Sigmoid colon (tissue), 7 donors: ENCODE measurements around the gene C1QL2. TPM values are rescaled to one million over a fixed set of nuclear protein-coding genes. Genes with fewer than 3 reads are reported as not detected.

ENCODE experiments used
- DNase-seq: peaks from one replicate; pipeline ENCODE4 v3.0.0-alpha.2; 2019
- H3K27ac ChIP-seq, 4 donors: fragments of 200-600 bp; sonication (generic); one replicate each; pipeline ENCODE4 v1.5.1; 2016 to 2019; ENCODE audit warnings: mild to moderate bottlenecking in 1 of 4
- H3K27me3 ChIP-seq, 3 donors: fragments of 200-600 bp; sonication (generic); one replicate each; pipeline ENCODE4 v1.5.1; 2019; ENCODE audit warnings: mild to moderate bottlenecking in 1 of 3
- H3K36me3 ChIP-seq, 4 donors: fragments of 200-600 bp; sonication (generic); one replicate each; pipeline ENCODE4 v1.5.1; 2016 to 2019
- H3K4me1 ChIP-seq, 4 donors: fragments of 200-600 bp; sonication (generic); one replicate each; pipeline ENCODE4 v1.5.1; 2017 to 2019
- H3K4me3 ChIP-seq, 4 donors: fragments of 200-600 bp; sonication (generic); one replicate each; pipeline ENCODE4 v1.5.1; 2017 to 2019; ENCODE audit warnings: mild to moderate bottlenecking in 2 of 4, moderate library complexity in 1 of 4
- H3K9me3 ChIP-seq, 4 donors: fragments of 200-600 bp in 3 of 4; sonication (generic) in 3 of 4; one replicate each; pipeline versions ENCODE4 v1.5.1 to v1.6.1; 2013 to 2019
- EP300 ChIP-seq, 4 donors: sonication (generic); formaldehyde crosslinking; IDR thresholded peaks; one replicate each; pipeline ENCODE4 v1.6.1; 2017; ENCODE audit warnings: antibody characterized with exemption in 4 of 4
- POLR2A ChIP-seq, 2 donors: fragments of 450-650 bp; IDR thresholded peaks; one replicate each; pipeline ENCODE4 v1.6.1; 2016; ENCODE audit warnings: antibody characterized with exemption in 2 of 2, mild to moderate bottlenecking in 2 of 2, moderate library complexity in 2 of 2
- POLR2AphosphoS5 ChIP-seq, 4 donors: sonication (generic); formaldehyde crosslinking; IDR thresholded peaks; one replicate each; pipeline ENCODE4 v1.6.1; 2017; ENCODE audit warnings: antibody characterized with exemption in 4 of 4
- WGBS, 2 donors: extraction: QIAGEN DNeasy Blood & Tissue Kit; methylation state at CpG; one replicate each; pipeline ENCODE4 v1.1.7; 2013; 5-methylcytosine and 5-hydroxymethylcytosine counted together
- intact Hi-C: fragments of 100-400 bp; cut with DNase I; formaldehyde crosslinking; loops from one replicate; pipeline ENCODE4 v1.15.1; 2023
- polyA plus RNA-seq, 3 donors: library from polyadenylated mRNA; stranded (reverse); fragments of 200-250 nt; gene quantifications; one replicate each; pipeline ENCODE4 v1.2.3, GENCODE V29; 2013
- total RNA-seq, 4 donors: library from RNA; depleted of rRNA; stranded (reverse); fragments of >200 nt; gene quantifications; one replicate each; pipeline ENCODE4 v1.1.0, GENCODE V29; 2016
- TF ChIP-seq, protein P1 (sequence below), 4 experiments: fragments of 450-650 bp in 3 of 4; fragments of 200-600 bp in 1 of 4; IDR thresholded peaks; one replicate each; pipeline ENCODE4 v1.5.1; 2016 to 2019; ENCODE audit warnings: antibody characterized with exemption in 4 of 4, mild to moderate bottlenecking in 3 of 4, moderate library complexity in 2 of 4
- donor health status: healthy with polysubstance abuse.
- donor health status: Bipolar disorder and iron deficiency.
- donor health status: healthy.

The C1QL2 gene
- not detected for total RNA-seq
- not detected for polyA plus RNA-seq

DNA sequence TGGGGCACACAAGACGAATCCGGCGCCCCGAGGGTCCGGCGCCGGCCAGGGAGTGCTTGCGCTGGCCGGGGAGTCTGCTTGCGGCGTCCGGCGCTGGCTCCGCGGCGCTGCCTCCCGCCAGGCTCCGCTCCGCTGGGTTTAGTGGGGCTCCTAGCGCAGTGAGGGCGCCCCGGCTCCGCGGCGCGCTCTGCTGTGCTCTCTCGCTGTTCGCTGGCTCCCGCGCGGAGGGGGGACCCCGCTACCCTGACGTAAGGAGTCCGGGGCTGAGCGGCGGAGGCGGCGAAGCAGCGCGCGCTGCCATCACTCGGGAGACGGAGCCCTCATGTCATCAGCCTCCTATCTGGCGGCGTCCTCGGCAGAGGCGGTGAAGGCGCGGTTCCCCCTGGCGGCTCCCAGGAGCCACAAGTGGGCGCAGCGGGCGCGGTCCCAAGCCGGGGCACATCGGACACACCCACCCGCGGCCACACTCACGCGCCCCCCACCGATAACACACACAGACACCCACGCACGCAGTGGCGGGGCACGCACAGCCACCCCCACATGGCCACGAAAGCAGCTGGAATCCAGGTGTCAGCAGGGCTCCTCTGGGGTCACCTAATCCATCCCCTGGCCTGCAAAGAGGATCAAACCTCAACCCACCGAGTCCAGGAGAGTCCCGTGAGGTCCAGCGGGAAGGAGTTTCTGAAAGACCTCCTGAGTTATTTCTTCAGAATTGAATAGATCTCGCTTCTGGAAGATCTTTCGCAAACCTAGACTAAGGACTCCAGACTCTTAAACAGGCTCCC, at the start of gene C1QL2:
Gene C1QL2, minus strand, starts transcription at position 189 of the 785 bp plus-strand sequence. CDS start 482 bp downstream, outside the sequence.
- H3K9me3 ChIP-seq, result no peaks in the 10 kb centered on the region
- DNase-seq, result no peak
- H3K27me3 ChIP-seq, result peaks cover 21 to 80% (median 61%) of the 10 kb centered on the region in 3 donors
- TF ChIP-seq, protein P1, sequence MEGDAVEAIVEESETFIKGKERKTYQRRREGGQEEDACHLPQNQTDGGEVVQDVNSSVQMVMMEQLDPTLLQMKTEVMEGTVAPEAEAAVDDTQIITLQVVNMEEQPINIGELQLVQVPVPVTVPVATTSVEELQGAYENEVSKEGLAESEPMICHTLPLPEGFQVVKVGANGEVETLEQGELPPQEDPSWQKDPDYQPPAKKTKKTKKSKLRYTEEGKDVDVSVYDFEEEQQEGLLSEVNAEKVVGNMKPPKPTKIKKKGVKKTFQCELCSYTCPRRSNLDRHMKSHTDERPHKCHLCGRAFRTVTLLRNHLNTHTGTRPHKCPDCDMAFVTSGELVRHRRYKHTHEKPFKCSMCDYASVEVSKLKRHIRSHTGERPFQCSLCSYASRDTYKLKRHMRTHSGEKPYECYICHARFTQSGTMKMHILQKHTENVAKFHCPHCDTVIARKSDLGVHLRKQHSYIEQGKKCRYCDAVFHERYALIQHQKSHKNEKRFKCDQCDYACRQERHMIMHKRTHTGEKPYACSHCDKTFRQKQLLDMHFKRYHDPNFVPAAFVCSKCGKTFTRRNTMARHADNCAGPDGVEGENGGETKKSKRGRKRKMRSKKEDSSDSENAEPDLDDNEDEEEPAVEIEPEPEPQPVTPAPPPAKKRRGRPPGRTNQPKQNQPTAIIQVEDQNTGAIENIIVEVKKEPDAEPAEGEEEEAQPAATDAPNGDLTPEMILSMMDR (IDR thresholded peaks at IDR 0.05), result no peak
- no peak for TF ChIP-seq POLR2AphosphoS5 (IDR thresholded peaks at IDR 0.05)
- TF ChIP-seq EP300 (IDR thresholded peaks at IDR 0.05), result no peak
- TF ChIP-seq POLR2A (IDR thresholded peaks at IDR 0.05), result no peak
- H3K36me3 ChIP-seq, result no peaks in the 10 kb centered on the region
- H3K27ac ChIP-seq, result no peak within 1 kb of the TSS
- 4 to 12% methylated on average over 71 of the region's 71 CpGs for WGBS, 2 donors
- H3K4me3 ChIP-seq, result no peak within 1 kb of the TSS
- intact Hi-C loops, result no loop called here
- peaks cover 0 to 11% (median 8%) of the 10 kb centered on the region in 4 donors for H3K4me1 ChIP-seq

DNA sequence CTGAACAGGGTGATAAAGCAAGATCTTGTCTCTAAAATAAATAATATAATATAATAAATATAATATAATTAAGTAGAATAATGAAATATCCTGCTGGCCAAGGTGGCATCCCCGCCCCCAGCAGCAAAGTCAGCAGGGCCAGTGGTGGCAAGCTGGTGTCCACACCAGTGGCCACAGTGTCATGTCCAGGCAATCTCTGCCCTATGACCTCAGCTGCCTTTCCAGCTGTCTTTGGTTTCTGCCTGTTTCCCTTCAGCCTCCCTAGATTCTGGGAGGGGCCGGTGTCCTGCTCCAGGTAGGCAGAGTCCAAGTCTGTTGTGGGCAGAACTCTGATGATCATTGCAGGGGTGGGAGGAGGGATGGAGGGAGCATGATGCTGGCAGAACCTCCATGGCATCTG, 48.9 kb upstream of the C1QL2 start:
- WGBS, 2 donors, result 64 to 66% methylated on average over 2 of the region's 2 CpGs
- no peaks in the 10 kb centered on the region for H3K4me1 ChIP-seq

DNA sequence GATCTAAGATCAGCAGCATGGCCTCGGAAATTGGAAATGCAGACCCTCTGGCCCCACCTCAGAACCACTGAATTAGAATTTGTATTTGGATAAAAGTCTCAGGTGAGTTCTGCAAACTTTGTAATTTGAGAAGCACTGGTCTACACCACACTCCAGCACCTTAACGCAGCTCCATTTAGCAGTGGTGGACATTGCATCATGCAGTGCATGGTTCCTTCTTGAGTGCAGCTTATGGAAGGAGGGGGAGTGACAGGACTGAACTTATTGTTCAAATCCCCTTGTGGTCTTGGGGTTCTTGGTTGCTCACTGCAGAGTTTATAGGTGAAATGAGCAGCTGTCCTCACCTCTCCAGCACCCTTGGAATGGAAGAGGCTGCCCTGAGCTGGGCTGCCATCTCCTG, 47.6 kb upstream of the C1QL2 start:
- H3K27me3 ChIP-seq, result no peaks in the 10 kb centered on the region
- no peak for DNase-seq
- 82 to 91% methylated on average over 2 of the region's 2 CpGs for WGBS, 2 donors
- no peaks in the 10 kb centered on the region for H3K9me3 ChIP-seq
- H3K36me3 ChIP-seq, result no peaks in the 10 kb centered on the region
- TF ChIP-seq EP300 (IDR thresholded peaks at IDR 0.05), result no peak
- H3K27ac ChIP-seq, result no peak overlapping the region
- intact Hi-C loops, result no loop called here
- no peak overlapping the region for H3K4me3 ChIP-seq
- H3K4me1 ChIP-seq, result no peaks in the 10 kb centered on the region

More for the DNA sequence above, 48.9 kb upstream of the C1QL2 start:
- intact Hi-C loops, result no loop called here
- Histone ChIP-seq H3K36me3 (no peaks in the 10 kb centered on the region), H3K9me3 (no peaks in the 10 kb centered on the region), H3K27me3 (no peaks in the 10 kb centered on the region), H3K4me3 (no peak overlapping the region), H3K27ac (no peak overlapping the region)
- TF ChIP-seq POLR2A (IDR thresholded peaks at IDR 0.05), result no peak
- no peak for TF ChIP-seq POLR2AphosphoS5 (IDR thresholded peaks at IDR 0.05)
- TF ChIP-seq EP300 (IDR thresholded peaks at IDR 0.05), result no peak
- DNase-seq, result no peak

DNA sequence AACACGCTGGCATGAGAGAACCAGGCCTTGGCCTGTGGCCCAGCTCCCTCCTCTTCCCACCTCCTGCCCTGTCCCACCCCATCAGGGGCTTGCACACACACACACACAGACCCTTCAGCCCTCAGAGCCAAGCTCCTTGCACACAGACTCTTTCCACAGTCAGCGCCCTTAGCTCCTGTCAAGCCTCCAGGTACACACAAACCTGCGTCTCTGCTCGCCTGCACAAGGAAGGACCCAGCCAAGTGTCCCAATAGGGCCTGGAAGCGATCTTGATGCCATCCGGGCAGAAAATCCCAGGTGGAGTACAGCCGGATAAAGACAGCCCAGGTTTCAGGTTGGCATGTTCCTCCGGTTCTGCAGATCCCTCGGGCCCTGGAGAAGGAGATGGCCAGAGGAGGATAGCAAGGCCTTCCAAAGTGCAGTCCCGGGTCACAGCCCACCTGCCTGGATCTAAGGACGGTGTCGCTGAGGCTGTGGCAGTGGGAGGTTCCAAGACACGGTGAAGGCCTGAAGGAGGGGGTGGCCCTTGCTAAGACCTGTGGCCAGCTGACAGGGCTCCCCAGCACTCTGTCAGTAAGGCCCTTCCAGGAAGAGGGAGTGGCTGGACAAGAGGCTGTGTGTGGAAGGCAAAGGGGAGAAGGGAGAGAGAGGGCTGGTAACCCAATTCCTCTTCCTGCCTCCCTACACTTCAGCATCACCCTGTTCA, 46.6 kb upstream of the C1QL2 start:
- Histone ChIP-seq H3K4me3 (no peak overlapping the region), H3K36me3 (no peaks in the 10 kb centered on the region), H3K4me1 (no peaks in the 10 kb centered on the region), H3K9me3 (no peaks in the 10 kb centered on the region), H3K27ac (no peak overlapping the region), H3K27me3 (no peaks in the 10 kb centered on the region)
- WGBS, 2 donors, result 86 to 87% methylated on average over 13 of the region's 13 CpGs
- no peak for DNase-seq
- TF ChIP-seq POLR2A (IDR thresholded peaks at IDR 0.05), result no peak
- no peak for TF ChIP-seq POLR2AphosphoS5 (IDR thresholded peaks at IDR 0.05)
- TF ChIP-seq, protein P1 (IDR thresholded peaks at IDR 0.05), result no peak
- no peak for TF ChIP-seq EP300 (IDR thresholded peaks at IDR 0.05)
- intact Hi-C loops, result no loop called here

DNA sequence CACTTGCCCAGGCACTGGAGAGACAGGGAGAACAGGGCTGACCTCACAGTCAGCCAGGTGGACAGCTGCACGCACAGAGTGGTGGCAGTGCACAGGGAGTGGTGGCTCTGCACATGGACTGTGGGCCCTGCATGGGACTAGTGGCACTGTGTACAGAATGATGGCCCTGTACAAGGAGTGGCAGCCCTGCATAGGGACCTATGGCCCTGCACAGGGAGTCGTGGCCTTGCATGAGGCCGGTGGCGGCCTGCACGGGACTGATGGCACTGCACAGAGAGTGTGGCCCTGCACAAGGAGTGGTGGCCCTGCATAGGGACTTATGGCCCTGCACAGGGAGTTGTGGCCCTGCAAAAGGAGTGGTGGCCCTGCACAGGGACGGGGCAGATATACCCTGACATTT, 46.0 kb upstream of the C1QL2 start:
- no peaks in the 10 kb centered on the region for H3K9me3 ChIP-seq
- TF ChIP-seq EP300 (IDR thresholded peaks at IDR 0.05), result no peak
- TF ChIP-seq POLR2A (IDR thresholded peaks at IDR 0.05), result no peak
- TF ChIP-seq, protein P1 (IDR thresholded peaks at IDR 0.05), result no peak
- no peak for TF ChIP-seq POLR2AphosphoS5 (IDR thresholded peaks at IDR 0.05)
- intact Hi-C loops, result no loop called here
- WGBS, 2 donors, result 84 to 90% methylated on average over 6 of the region's 6 CpGs
- no peaks in the 10 kb centered on the region for H3K27me3 ChIP-seq
- H3K4me1 ChIP-seq, result no peaks in the 10 kb centered on the region
- no peak overlapping the region for H3K4me3 ChIP-seq
- H3K36me3 ChIP-seq, result no peaks in the 10 kb centered on the region
- no peak for DNase-seq
- no peak overlapping the region for H3K27ac ChIP-seq
